Measurements from ENCODE around the gene FANCL. TPM values are rescaled to one million over a fixed set of nuclear protein-coding genes. Genes with fewer than 3 reads are reported as not detected.
"Not testable (repeated sequence)": the region's sequence is repeated elsewhere in the genome, so short reads cannot be mapped to it uniquely, and the experiment has no call there.

The FANCL gene
- total RNA-seq, 2 donors from 2014 or later: 21.6 to 28.2 TPM

GRCh38 chr2:58133395-58133794 lies 107.7 kb downstream of the FANCL start:
- peaks cover 0 to 8% of the 10 kb centered on the region in 2 donors for H3K36me3 Mint-ChIP-seq

GRCh38 chr2:58131191-58132011 lies 109.7 kb downstream of the FANCL start:
- peaks cover 0 to 8% of the 10 kb centered on the region in 2 donors for H3K36me3 Mint-ChIP-seq
- no peak overlapping the region for H3K27ac Mint-ChIP-seq
- ATAC-seq (no peak), DNase-seq (ENCODE audit: low spot score in 2 of 2) (no peak)
- no peaks in the 10 kb centered on the region for H3K9me3 Mint-ChIP-seq

More at GRCh38 chr2:58133395-58133794, 107.7 kb downstream of the FANCL start:
- ATAC-seq: no peak
- no peak overlapping the region for H3K27ac Mint-ChIP-seq
- DNase-seq (ENCODE audit: low spot score in 2 of 2): no peak
- no peaks in the 10 kb centered on the region for H3K9me3 Mint-ChIP-seq

- DNase-seq (ENCODE audit: low spot score in 2 of 2): no peak
- Mint-ChIP-seq H3K36me3 (peaks cover 0 to 8% of the 10 kb centered on the region in 2 donors), H3K27ac (no peak overlapping the region), H3K9me3 (no peaks in the 10 kb centered on the region)
- no peak for ATAC-seq
These were observed 110.9 kb downstream of the FANCL start for GRCh38 chr2:58130238-58130637.

GRCh38 chr2:58127111-58127510 lies 114.0 kb downstream of the FANCL start:
- Mint-ChIP-seq H3K9me3 (no peaks in the 10 kb centered on the region), H3K27ac (no peak overlapping the region), H3K36me3 (peaks cover 4 to 12% of the 10 kb centered on the region in 2 donors)
- ATAC-seq (no peak), DNase-seq (ENCODE audit: low spot score in 2 of 2) (no peak)

GRCh38 chr2:58122540-58122939 lies 118.6 kb downstream of the FANCL start:
- DNase-seq (ENCODE audit: low spot score in 2 of 2) (no peak), ATAC-seq (no peak)
- H3K9me3 Mint-ChIP-seq: peaks cover 0 to 4% of the 10 kb centered on the region in 2 donors
- H3K36me3 Mint-ChIP-seq: peaks cover 10 to 11% of the 10 kb centered on the region in 2 donors
- H3K27ac Mint-ChIP-seq: no peak overlapping the region

- DNase-seq (ENCODE audit: low spot score in 2 of 2): no peak
- Mint-ChIP-seq H3K36me3 (peaks cover 10 to 11% of the 10 kb centered on the region in 2 donors), H3K27ac (no peak overlapping the region), H3K9me3 (peaks cover 0 to 5% of the 10 kb centered on the region in 2 donors)
- no peak for ATAC-seq
These were observed 119.1 kb downstream of the FANCL start for GRCh38 chr2:58122040-58122439.

- H3K36me3 Mint-ChIP-seq: peaks cover 11 to 13% of the 10 kb centered on the region in 2 donors
- no peak overlapping the region for H3K27ac Mint-ChIP-seq
- peaks cover 4 to 5% of the 10 kb centered on the region in 2 donors for H3K9me3 Mint-ChIP-seq
- DNase-seq (ENCODE audit: low spot score in 2 of 2) (no peak), ATAC-seq (peak; percentile 20 to 37)
These were observed 120.4 kb downstream of the FANCL start for GRCh38 chr2:58120626-58121229.

- Mint-ChIP-seq H3K36me3 (peaks cover 14% of the 10 kb centered on the region in 2 donors), H3K27ac (peak overlapping the region in 1 of 2 donors; percentile 88)
- not testable (repeated sequence) for ATAC-seq; H3K9me3 Mint-ChIP-seq; DNase-seq (ENCODE audit: low spot score in 2 of 2)
These were observed 127.6 kb downstream of the FANCL start for GRCh38 chr2:58113563-58113962.

- H3K27ac Mint-ChIP-seq: no peak overlapping the region
- no peak for ATAC-seq
- peaks cover 0 to 4% of the 10 kb centered on the region in 2 donors for H3K9me3 Mint-ChIP-seq
- DNase-seq (ENCODE audit: low spot score in 2 of 2): no peak
- peaks cover 12 to 14% of the 10 kb centered on the region in 2 donors for H3K36me3 Mint-ChIP-seq
These were observed 130.4 kb downstream of the FANCL start for GRCh38 chr2:58110765-58111164.

- ATAC-seq: no peak
- peaks cover 7 to 14% of the 10 kb centered on the region in 2 donors for H3K36me3 Mint-ChIP-seq
These were observed 131.6 kb downstream of the FANCL start for GRCh38 chr2:58109481-58109880.

More at GRCh38 chr2:58109481-58109880, 131.6 kb downstream of the FANCL start:
- Mint-ChIP-seq H3K27ac (no peak overlapping the region), H3K9me3 (no peaks in the 10 kb centered on the region)
- no peak for DNase-seq (ENCODE audit: low spot score in 2 of 2)

Other genes starting within 250 kb of the FANCL start
- gene VRK2, start 194.5 kb downstream of the FANCL start, total RNA-seq: 10 to 100 TPM in 1 of 2 donors, 1 to 10 TPM in 1; 6.9 to 20.9 TPM